HEK293 (cell line): Measurements from ENCODE around the gene MLLT11.

Experiments used
- CTCF ChIA-PET: fragments of 350-600 bp; formaldehyde crosslinking; extraction: SDS; loops from one replicate; lab custom pipeline; 2021; ENCODE audit warnings: antibody characterized with exemption; lab: Yijun Ruan, JAX
- POLR2A ChIA-PET: fragments of 300-600 bp; formaldehyde crosslinking; extraction: SDS; loops from one replicate; lab custom pipeline; 2020; ENCODE audit warnings: antibody characterized with exemption, inconsistent platforms; lab: Yijun Ruan, JAX
- H3K27ac ChIP-seq: fragments of 200-500 bp; sonication (Bioruptor generic); 2 replicates; pipeline ENCODE4 v1.5.1; 2014; ENCODE audit warnings: low read depth, low read length, control low read depth, inconsistent platforms; ENCODE audit errors: extremely low read depth
- H3K36me3 ChIP-seq, 2 experiments: fragments of 200-500 bp in 1 of 2; sonication (Bioruptor generic) in 1 of 2; 1 replicate in 1 of 2; 2 replicates in 1 of 2; pipeline ENCODE4 v1.5.1; 2014 to 2017; ENCODE audit warnings: inconsistent platforms in 2 of 2, low read length in 2 of 2; ENCODE audit not compliant: control insufficient read depth in 2 of 2, insufficient read depth in 1 of 2
- H3K4me1 ChIP-seq: fragments of 200-500 bp; sonication (Bioruptor generic); 2 replicates; pipeline ENCODE4 v1.5.1; 2014; ENCODE audit warnings: mild to moderate bottlenecking, low read length, inconsistent platforms; ENCODE audit not compliant: control insufficient read depth, insufficient read depth
- H3K4me3 ChIP-seq: 2 replicates; pipeline ENCODE4 v1.5.1; 2011; ENCODE audit warnings: low read depth, mild to moderate bottlenecking, control low read depth, low read length, moderate library complexity
- H3K9me3 ChIP-seq: fragments of 200-500 bp; sonication (Bioruptor generic); 2 replicates; pipeline ENCODE4 v1.5.1; 2014; ENCODE audit warnings: low read depth, low read length, inconsistent platforms; ENCODE audit not compliant: control insufficient read depth, insufficient read depth
- FEZF1 ChIP-seq: fragments of 450-650 bp; formaldehyde crosslinking; IDR thresholded peaks from 2 replicates; pipeline ENCODE4 v1.5.1; 2016; ENCODE audit warnings: missing biosample characterization, missing genetic modification characterization
- INSM2 ChIP-seq: fragments of 450-650 bp; formaldehyde crosslinking; IDR thresholded peaks from 2 replicates; pipeline ENCODE4 v1.5.1; 2016; ENCODE audit warnings: missing biosample characterization, missing genetic modification characterization
- KLF1 ChIP-seq: fragments of 450-650 bp; formaldehyde crosslinking; IDR thresholded peaks from 2 replicates; pipeline ENCODE4 v1.5.1; 2016; ENCODE audit warnings: missing biosample characterization, missing genetic modification characterization
- PRDM10 ChIP-seq: fragments of 450-650 bp; formaldehyde crosslinking; IDR thresholded peaks from 2 replicates; pipeline ENCODE4 v1.5.1; 2016; ENCODE audit warnings: missing biosample characterization, missing genetic modification characterization
- REPIN1 ChIP-seq: fragments of 450-650 bp; formaldehyde crosslinking; IDR thresholded peaks from 2 replicates; pipeline ENCODE4 v1.5.1; 2017; ENCODE audit warnings: missing biosample characterization, missing genetic modification characterization, low read depth
- SCRT1 ChIP-seq: fragments of 450-650 bp; formaldehyde crosslinking; IDR thresholded peaks from 2 replicates; pipeline ENCODE4 v1.5.1; 2016; ENCODE audit warnings: missing biosample characterization, missing genetic modification characterization, borderline replicate concordance
- SCRT2 ChIP-seq: fragments of 450-650 bp; formaldehyde crosslinking; IDR thresholded peaks from 2 replicates; pipeline ENCODE4 v1.5.1; 2016; ENCODE audit warnings: missing biosample characterization, missing genetic modification characterization
- ZBTB48 ChIP-seq: fragments of 450-650 bp; formaldehyde crosslinking; IDR thresholded peaks from 2 replicates; pipeline ENCODE4 v1.5.1; 2016; ENCODE audit warnings: missing biosample characterization, missing genetic modification characterization
- ZNF169 ChIP-seq: fragments of 450-650 bp; formaldehyde crosslinking; IDR thresholded peaks from 2 replicates; pipeline ENCODE4 v1.5.1; 2016; ENCODE audit warnings: missing biosample characterization, missing genetic modification characterization
- ZNF174 ChIP-seq: fragments of 450-650 bp; formaldehyde crosslinking; IDR thresholded peaks from 2 replicates; pipeline ENCODE4 v1.5.0; 2017; ENCODE audit warnings: missing biosample characterization, mild to moderate bottlenecking, missing genetic modification characterization
- ZNF2 ChIP-seq: fragments of 450-650 bp; formaldehyde crosslinking; IDR thresholded peaks from 2 replicates; pipeline ENCODE4 v1.5.1; 2016; ENCODE audit warnings: missing biosample characterization, missing genetic modification characterization
- ZNF221 ChIP-seq: fragments of 450-650 bp; formaldehyde crosslinking; IDR thresholded peaks from 2 replicates; pipeline ENCODE4 v1.5.1; 2017; ENCODE audit warnings: missing biosample characterization, missing genetic modification characterization, borderline replicate concordance
- ZNF335 ChIP-seq: fragments of 450-650 bp; formaldehyde crosslinking; conservative IDR thresholded peaks from 2 replicates; pipeline ENCODE4 v1.5.1; 2016; ENCODE audit warnings: missing biosample characterization, missing genetic modification characterization
- ZNF354C ChIP-seq: fragments of 450-650 bp; formaldehyde crosslinking; IDR thresholded peaks from 2 replicates; pipeline ENCODE4 v1.5.1; 2016; ENCODE audit warnings: missing biosample characterization, missing genetic modification characterization, low read depth, borderline replicate concordance
- ZNF514 ChIP-seq: fragments of 450-650 bp; formaldehyde crosslinking; IDR thresholded peaks from 2 replicates; pipeline ENCODE4 v1.5.1; 2016; ENCODE audit warnings: missing biosample characterization, missing genetic modification characterization
- ZNF521 ChIP-seq: fragments of 450-650 bp; formaldehyde crosslinking; IDR thresholded peaks from 2 replicates; pipeline ENCODE4 v1.5.1; 2017; ENCODE audit warnings: missing biosample characterization, mild to moderate bottlenecking, missing genetic modification characterization
- ZNF529 ChIP-seq: fragments of 450-650 bp; formaldehyde crosslinking; IDR thresholded peaks from 2 replicates; pipeline ENCODE4 v1.5.1; 2017; ENCODE audit warnings: missing genetic modification characterization, missing biosample characterization; ENCODE audit not compliant: insufficient replicate concordance
- ZNF549 ChIP-seq: fragments of 450-650 bp; IDR thresholded peaks from 2 replicates; pipeline ENCODE4 v1.5.1; 2018; ENCODE audit warnings: missing biosample characterization, missing genetic modification characterization, mild to moderate bottlenecking, inconsistent platforms, moderate library complexity
- ZNF596 ChIP-seq: fragments of 450-650 bp; IDR thresholded peaks from 2 replicates; pipeline ENCODE4 v1.5.0; 2018; ENCODE audit warnings: missing biosample characterization, mild to moderate bottlenecking, missing genetic modification characterization, moderate library complexity
- ZNF610 ChIP-seq: fragments of 450-650 bp; formaldehyde crosslinking; IDR thresholded peaks from 2 replicates; pipeline ENCODE4 v1.5.1; 2016; ENCODE audit warnings: missing biosample characterization, missing genetic modification characterization, borderline replicate concordance
- ZNF660 ChIP-seq: fragments of 450-650 bp; IDR thresholded peaks from 2 replicates; pipeline ENCODE4 v1.5.1; 2018; ENCODE audit warnings: missing biosample characterization, mild to moderate bottlenecking, missing genetic modification characterization
- ZNF664 ChIP-seq: fragments of 450-650 bp; formaldehyde crosslinking; IDR thresholded peaks from 2 replicates; pipeline ENCODE4 v1.5.1; 2016; ENCODE audit warnings: missing biosample characterization, missing genetic modification characterization
- ZSCAN18 ChIP-seq: fragments of 450-650 bp; formaldehyde crosslinking; IDR thresholded peaks from 2 replicates; pipeline ENCODE4 v1.5.1; 2016; ENCODE audit warnings: missing biosample characterization, missing genetic modification characterization
- ZSCAN30 ChIP-seq: fragments of 450-650 bp; IDR thresholded peaks from 2 replicates; pipeline ENCODE4 v1.5.1; 2018; ENCODE audit warnings: missing biosample characterization, mild to moderate bottlenecking, missing genetic modification characterization, moderate library complexity

The MLLT11 gene

GRCh38 chr1:151011154-151011850 lies 48.9 kb upstream of the MLLT11 start:
- ChIA-PET CTCF (interaction anchor here (0.5 to 1.6 kb wide), 5 partner anchors 10 to 793 kb away, joined by 3 to 6 read pairs (median 3); no protein-coding TSS in a partner anchor), POLR2A (no interaction called here)
- no peaks in the 10 kb centered on the region for H3K9me3 ChIP-seq
- H3K4me1 ChIP-seq: 0 out of 2 replicates have a peak, but pooled peaks cover 3% of the 10 kb centered on the region
- peaks cover 0 to 8% of the 10 kb centered on the region in 2 experiments; a peak in 1 of 3 replicates for H3K36me3 ChIP-seq
- H3K27ac ChIP-seq: no peak overlapping the region
- TF ChIP-seq ZSCAN30 (tag by site-specific recombination) (no peak), KLF1 (tag by site-specific recombination) (no peak), ZNF596 (no peak), ZNF335 (tag by site-specific recombination) (0 out of 2 replicates have a peak, but pooled peaks have one; percentile 14), SCRT2 (tag by site-specific recombination) (no peak), ZSCAN18 (tag by site-specific recombination) (no peak), ZNF221 (tag by site-specific recombination) (no peak)
- no peak overlapping the region for H3K4me3 ChIP-seq

GRCh38 chr1:151012684-151013471 lies 47.3 kb upstream of the MLLT11 start:
- ChIA-PET CTCF (interaction anchor here (0.6 kb wide), 1 partner anchor 42 kb away, joined by 4 read pairs; no protein-coding TSS in a partner anchor), POLR2A (interaction anchor here (0.7 kb wide), 1 partner anchor 29 kb away, joined by 3 read pairs; no protein-coding TSS in a partner anchor)
- TF ChIP-seq ZBTB48 (tag by site-specific recombination) (no peak), FEZF1 (no peak), ZNF354C (tag by site-specific recombination) (no peak), ZNF2 (tag by site-specific recombination) (no peak), SCRT1 (no peak), ZNF660 (tag by site-specific recombination) (no peak), ZNF521 (no peak), PRDM10 (tag by site-specific recombination) (peak; percentile 93), INSM2 (tag by site-specific recombination) (no peak), ZNF174 (tag by site-specific recombination) (no peak), ZNF529 (tag by site-specific recombination) (no peak), ZNF169 (tag by site-specific recombination) (no peak), ZNF610 (tag by site-specific recombination) (no peak), REPIN1 (tag by site-specific recombination) (peak; percentile 87; the same call in 1 of the 2 replicates), ZNF549 (tag by site-specific recombination) (no peak), ZNF514 (no peak), ZNF664 (tag by site-specific recombination) (peak; percentile 97)
- peaks cover 0 to 10% of the 10 kb centered on the region in 2 experiments; a peak in 1 of 3 replicates for H3K36me3 ChIP-seq
- no peak overlapping the region for H3K4me3 ChIP-seq
- H3K27ac ChIP-seq: no peak overlapping the region
- 0 out of 2 replicates have a peak, but pooled peaks cover under 1% of the 10 kb centered on the region for H3K4me1 ChIP-seq
- H3K9me3 ChIP-seq: no peaks in the 10 kb centered on the region
